GM23248 (cell line): ENCODE results near the gene USP28.

Source experiments
- EZH2 ChIP-seq: fragments of 200-600 bp; sonication (generic); IDR thresholded peaks from 2 replicates; pipeline ENCODE4 v1.6.1; 2018; ENCODE audit warnings: antibody characterized with exemption, mild to moderate bottlenecking; ENCODE audit not compliant: insufficient read depth, poor library complexity, severe bottlenecking
- EZH2phosphoT487 ChIP-seq: fragments of 200-600 bp; sonication (generic); IDR thresholded peaks from 2 replicates; pipeline ENCODE4 v1.6.1; 2018; ENCODE audit warnings: antibody characterized with exemption, moderate library complexity, mild to moderate bottlenecking, low read depth; ENCODE audit not compliant: insufficient read depth

DNA sequence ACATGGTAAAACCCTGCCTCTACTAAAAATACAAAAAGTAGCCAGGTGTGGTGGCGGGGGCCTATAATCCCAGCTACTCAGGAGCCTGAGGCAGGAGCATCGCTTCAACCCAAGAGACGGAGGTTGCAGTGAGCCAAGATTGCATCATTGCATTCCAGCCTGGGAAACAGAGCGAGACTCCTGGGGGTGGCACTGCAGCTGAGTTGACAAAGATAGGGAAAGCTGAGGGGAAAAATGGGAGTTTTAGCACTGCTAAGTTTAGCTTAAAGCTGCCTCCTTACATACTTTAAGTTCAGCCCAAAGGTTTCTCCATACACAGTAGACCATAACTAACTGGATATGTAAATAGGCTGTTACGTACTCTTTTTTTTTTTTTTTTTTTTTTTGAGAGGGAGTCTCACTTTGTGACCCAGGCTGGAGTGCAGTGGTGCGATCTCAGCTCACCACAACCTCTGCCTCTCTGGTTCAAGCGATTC lies 9.0 kb upstream of the USP28 start:
- TF ChIP-seq EZH2phosphoT487 (no peak), EZH2 (no peak)
